HG02678 (cell line): Measurements from ENCODE around the gene EFCAB11.

ENCODE experiments used
- ATAC-seq: cut with Tn5 transposase; IDR thresholded peaks from one replicate; pipeline ENCODE4 v1.9.1; 2021; ENCODE audit warnings: mild to moderate bottlenecking, moderate library complexity; ENCODE audit not compliant: unreplicated experiment

Gene EFCAB11

GRCh38 chr14:89775946-89776345, 178.6 kb downstream of the EFCAB11 start:
- ATAC-seq = no peak

- no peak for ATAC-seq
Observed at GRCh38 chr14:89775151-89775550, 179.4 kb downstream of the EFCAB11 start.

- peak; percentile 83 for ATAC-seq
Observed at GRCh38 chr14:89773644-89774316, 180.8 kb downstream of the EFCAB11 start.

GRCh38 chr14:89773151-89773550, 181.4 kb downstream of the EFCAB11 start:
- peak; percentile 52 for ATAC-seq

- ATAC-seq = no peak
Observed at GRCh38 chr14:89771251-89771650, 183.3 kb downstream of the EFCAB11 start.

- peak; percentile 83 for ATAC-seq
Observed at GRCh38 chr14:89767861-89768268, 186.7 kb downstream of the EFCAB11 start.

- no peak for ATAC-seq
Observed at GRCh38 chr14:89767131-89767530, 187.4 kb downstream of the EFCAB11 start.

- no peak for ATAC-seq
Observed at GRCh38 chr14:89765346-89765745, 189.2 kb downstream of the EFCAB11 start.

- ATAC-seq = no peak
Observed at GRCh38 chr14:89760086-89760485, 194.4 kb downstream of the EFCAB11 start.

- no peak for ATAC-seq
Observed at GRCh38 chr14:89757313-89757939, 197.1 kb downstream of the EFCAB11 start.

GRCh38 chr14:89755816-89756215, 198.7 kb downstream of the EFCAB11 start:
- ATAC-seq = no peak

- no peak for ATAC-seq
Observed at GRCh38 chr14:89753828-89754412, 200.6 kb downstream of the EFCAB11 start.

GRCh38 chr14:89750908-89751392, 203.6 kb downstream of the EFCAB11 start:
- ATAC-seq = no peak

GRCh38 chr14:89750281-89750755, 204.2 kb downstream of the EFCAB11 start:
- ATAC-seq = no peak

- no peak for ATAC-seq
Observed at GRCh38 chr14:89748004-89748403, 206.5 kb downstream of the EFCAB11 start.

- no peak for ATAC-seq
Observed at GRCh38 chr14:89747126-89747525, 207.4 kb downstream of the EFCAB11 start.

GRCh38 chr14:89746654-89747053, 207.9 kb downstream of the EFCAB11 start:
- ATAC-seq = no peak

GRCh38 chr14:89746135-89746534, 208.4 kb downstream of the EFCAB11 start:
- ATAC-seq = no peak
